HG02970 (cell line): Measurements from ENCODE around the gene UBE2V1.
"Not testable (repeated sequence)": the region's sequence is repeated elsewhere in the genome, so short reads cannot be mapped to it uniquely, and the experiment has no call there.

Experiments used
- ATAC-seq: cut with Tn5 transposase; IDR thresholded peaks from one replicate; pipeline ENCODE4 v1.9.1; 2021; ENCODE audit warnings: mild to moderate bottlenecking, moderate library complexity, moderate number of reproducible peaks; ENCODE audit not compliant: unreplicated experiment, low FRiP score

The UBE2V1 gene

DNA sequence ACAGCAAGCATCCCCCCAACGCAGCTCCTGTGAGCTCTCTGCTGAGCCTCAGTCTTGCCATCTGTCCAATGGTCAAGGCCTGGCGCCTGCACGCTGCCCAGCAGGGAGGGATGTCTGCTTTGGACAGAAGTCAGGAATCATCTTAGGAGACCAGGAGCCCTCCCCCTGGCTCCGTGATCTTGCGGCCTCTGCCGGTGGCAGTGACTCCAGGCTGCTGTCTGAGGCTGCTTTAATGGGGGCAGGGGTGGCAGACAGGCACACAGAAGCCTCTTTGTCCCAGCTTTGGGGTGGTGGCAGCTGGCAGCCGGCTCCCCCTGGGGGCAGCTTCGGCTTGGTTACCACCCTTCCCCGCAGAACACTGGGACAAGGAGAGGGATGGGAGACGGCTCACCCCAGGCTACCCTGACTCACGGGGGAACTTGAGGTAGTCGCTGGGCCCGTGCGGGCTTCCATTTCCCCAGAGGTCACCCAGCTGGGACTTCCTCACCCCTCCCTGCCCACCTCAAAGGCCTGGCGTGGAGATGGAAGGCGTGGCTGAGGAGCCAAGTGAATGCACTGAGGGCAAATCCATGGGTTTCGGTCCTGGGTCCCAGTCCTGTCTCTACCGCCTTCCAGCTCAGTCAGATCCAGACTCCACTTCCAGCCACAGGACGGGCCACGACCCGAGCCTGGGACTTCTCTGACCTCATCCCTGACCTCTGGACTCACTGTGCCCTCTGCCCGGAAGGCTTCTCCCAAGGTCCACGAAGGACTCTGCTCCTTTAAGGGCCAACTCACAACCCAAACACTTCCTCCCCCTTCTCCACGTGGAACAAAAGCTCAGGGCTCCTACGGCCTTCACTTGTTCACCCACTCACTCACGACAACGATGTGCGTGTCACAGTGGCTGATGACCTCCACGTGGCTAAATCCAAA lies 25.8 kb upstream of the UBE2V1 start:
- no peak for ATAC-seq

GRCh38 chr20:50138120-50138478 lies 25.1 kb upstream of the UBE2V1 start:
- no peak for ATAC-seq

- not testable (repeated sequence) for ATAC-seq
Measured at GRCh38 chr20:50137702-50138101, 24.8 kb upstream of the UBE2V1 start.

GRCh38 chr20:50136822-50137599 lies 24.1 kb upstream of the UBE2V1 start:
- no peak for ATAC-seq

DNA sequence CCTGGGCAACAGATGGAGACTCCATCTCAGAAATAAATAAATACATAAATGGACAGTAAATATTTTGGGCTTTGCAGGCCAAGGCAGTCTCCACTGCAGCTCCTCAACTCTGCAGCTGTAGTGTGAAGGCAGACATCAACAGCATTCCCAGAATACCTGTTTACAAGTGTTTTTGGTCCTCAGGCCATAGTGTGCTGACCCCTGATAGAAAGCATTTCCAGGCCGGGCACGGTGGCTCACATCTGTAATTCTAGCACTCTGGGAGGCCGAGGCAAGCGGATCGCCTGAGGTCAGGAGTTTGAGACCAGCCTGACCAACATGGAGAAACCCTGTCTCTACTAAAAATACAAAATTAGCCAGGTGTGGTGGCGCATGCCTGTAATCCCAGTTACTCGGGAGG lies 22.2 kb upstream of the UBE2V1 start:
- not testable (repeated sequence) for ATAC-seq

DNA sequence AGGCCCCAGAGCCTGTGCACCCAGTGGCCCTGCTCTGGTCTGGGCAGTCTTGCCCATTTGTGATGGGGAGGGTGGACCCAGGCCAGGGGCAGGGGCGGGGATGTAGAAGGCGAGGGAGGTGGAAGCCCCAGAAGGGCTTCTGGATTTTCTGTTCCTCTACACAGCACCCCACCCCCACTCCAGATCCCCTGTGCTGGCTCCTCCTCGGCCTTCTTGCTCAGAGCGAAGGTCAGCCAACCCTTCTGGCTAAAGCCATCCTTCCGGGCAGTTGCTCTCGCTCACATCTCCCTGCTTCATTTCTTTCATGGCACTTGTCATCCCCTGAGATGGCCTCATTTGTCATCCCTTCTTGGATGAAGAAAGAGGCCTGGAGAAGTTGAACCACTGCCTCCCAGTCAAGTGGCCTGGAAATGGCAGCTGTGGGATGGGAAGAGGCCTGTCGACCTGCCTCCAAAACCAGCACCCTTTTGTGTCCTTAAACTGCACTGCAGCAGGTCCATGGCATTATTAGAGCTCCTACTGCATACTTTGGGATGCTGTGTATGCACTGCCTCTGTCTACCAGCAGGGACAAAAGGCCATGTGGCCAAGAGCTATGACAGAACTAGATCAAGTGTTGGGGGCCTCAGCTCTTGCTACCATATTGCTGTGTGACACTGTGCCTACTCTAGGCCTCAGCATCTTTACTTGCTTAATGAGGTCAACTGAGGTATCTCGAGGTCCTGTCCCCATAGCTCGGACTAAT lies 20.7 kb upstream of the UBE2V1 start:
- ATAC-seq, result no peak

DNA sequence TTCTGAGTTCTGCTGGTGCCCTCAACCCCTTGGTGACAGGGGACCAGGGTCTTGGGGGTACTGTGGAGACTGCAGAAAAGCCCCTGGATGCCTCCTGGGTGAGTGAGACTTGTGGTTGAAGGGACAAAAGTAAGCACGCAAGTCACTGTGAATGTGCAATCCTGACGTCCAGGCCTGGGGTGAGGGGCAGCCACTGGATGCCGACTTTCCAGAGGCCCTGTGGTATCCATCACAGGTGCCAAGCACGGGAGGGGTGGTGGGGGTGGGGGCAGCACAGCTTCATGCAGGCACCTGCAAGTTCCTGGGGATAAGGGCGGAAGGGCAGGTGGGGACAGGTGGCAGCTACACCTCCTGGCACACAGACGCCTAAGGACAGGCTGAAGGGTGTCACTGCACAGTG lies 20.1 kb upstream of the UBE2V1 start:
- ATAC-seq, result no peak

- no peak for ATAC-seq
Measured at GRCh38 chr20:50130995-50131394, 18.0 kb upstream of the UBE2V1 start.

DNA sequence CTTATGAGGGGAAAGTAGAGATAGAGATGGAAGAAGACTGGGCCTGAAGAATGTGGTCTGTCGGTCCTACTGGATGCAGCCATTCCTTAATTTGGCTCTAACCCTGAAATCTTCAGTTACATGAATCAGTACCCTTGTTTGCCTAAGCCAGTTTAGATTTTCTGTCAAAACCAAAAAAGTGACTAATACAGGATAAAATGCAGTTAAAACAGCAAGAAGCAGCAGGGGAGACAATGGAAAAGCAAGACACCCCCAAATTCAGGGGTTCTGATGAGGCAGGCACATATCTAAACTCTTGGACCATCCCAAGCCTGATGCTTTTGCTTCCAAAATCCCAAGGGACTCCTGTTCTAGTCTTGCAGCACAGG lies 17.4 kb upstream of the UBE2V1 start:
- ATAC-seq, result no peak

GRCh38 chr20:50129662-50130355 lies 16.9 kb upstream of the UBE2V1 start:
- ATAC-seq, result no peak

GRCh38 chr20:50128520-50128905 lies 15.6 kb upstream of the UBE2V1 start:
- ATAC-seq, result no peak

- ATAC-seq, result no peak
Measured at GRCh38 chr20:50127587-50128519, 14.9 kb upstream of the UBE2V1 start.

- no peak for ATAC-seq
Measured at GRCh38 chr20:50126662-50127061, 13.7 kb upstream of the UBE2V1 start.

DNA sequence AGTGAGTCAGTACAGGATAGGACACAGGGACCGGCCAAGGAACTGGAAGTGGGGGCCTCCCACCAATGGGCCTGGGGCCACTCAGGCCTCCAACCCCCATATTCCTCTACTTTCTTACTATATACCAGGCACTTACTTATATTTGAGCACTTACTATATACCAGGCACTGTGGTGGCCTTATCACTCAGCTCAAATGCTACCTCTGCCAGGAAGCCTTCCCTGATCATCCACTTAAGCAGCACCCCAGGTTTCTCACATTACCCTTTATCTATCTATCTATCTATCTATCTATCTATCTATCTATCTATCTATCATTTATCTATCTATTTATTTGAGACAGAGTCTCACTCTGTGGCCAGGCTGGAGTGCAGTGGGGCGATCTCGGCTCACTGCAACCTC lies 12.3 kb upstream of the UBE2V1 start:
- no peak for ATAC-seq

- ATAC-seq, result no peak
Measured at GRCh38 chr20:50124496-50124895, 11.5 kb upstream of the UBE2V1 start.

- ATAC-seq, result no peak
Measured at GRCh38 chr20:50123418-50123817, 10.5 kb upstream of the UBE2V1 start.

DNA sequence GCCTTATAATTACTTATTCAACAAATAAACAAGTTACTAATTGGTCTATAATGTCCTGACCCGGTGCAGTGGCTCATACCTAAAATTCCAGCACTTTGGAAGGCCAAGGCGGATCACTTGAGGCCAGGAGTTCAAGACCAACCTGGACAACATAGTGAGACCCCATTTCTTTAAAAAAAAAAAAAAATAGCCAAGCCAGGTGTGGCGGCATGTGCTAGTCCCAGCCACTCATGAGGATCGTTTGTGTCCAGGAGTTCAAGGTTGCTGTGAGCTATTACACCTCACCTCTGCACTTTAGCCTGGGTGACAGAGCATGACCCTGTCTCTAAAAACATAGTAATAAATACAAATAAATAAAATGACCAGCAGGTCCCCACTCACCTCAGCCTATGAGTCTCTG lies 9.8 kb upstream of the UBE2V1 start:
- no peak for ATAC-seq

DNA sequence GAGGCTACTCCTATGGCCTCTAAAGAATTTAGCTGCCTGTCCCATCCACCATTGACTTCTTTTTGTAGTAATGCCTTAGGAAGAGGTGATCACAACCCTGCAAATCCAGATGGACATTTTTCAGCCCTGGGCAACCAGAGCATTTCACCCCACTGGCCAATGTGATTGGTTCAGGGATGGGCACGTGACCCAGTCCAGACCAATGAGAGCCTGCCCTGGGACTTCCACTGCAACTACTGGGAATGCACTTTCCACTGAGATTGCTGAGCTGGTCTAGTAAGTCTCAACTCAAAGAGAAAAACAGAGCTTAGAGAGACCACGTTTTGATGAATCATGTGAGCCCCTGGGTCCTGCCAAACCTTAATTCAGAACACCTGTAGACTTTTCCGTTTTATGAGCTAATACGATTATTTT lies 8.9 kb upstream of the UBE2V1 start:
- ATAC-seq, result no peak

- no peak for ATAC-seq
Measured at GRCh38 chr20:50120935-50121693, 8.2 kb upstream of the UBE2V1 start.
